Stimulated activated CD4-positive, alpha-beta T cell treated with anti-CD3 and anti-CD28 coated beads, TNF-alpha, amount 100 ng/mL, for 24 hours (primary cell): ENCODE measurements around the gene PTPRT.
"Not testable (repeated sequence)": the region's sequence is repeated elsewhere in the genome, so short reads cannot be mapped to it uniquely, and the experiment has no call there.

Source experiments
- DNase-seq, 3 experiments: peaks; one replicate each; pipeline ENCODE4 v3.0.0-alpha.2; 2020; ENCODE audit warnings: low read depth in 3 of 3

Gene PTPRT

GRCh38 chr20:42308171-42308570, 881.5 kb downstream of the PTPRT start:
- no peak for DNase-seq

DNA sequence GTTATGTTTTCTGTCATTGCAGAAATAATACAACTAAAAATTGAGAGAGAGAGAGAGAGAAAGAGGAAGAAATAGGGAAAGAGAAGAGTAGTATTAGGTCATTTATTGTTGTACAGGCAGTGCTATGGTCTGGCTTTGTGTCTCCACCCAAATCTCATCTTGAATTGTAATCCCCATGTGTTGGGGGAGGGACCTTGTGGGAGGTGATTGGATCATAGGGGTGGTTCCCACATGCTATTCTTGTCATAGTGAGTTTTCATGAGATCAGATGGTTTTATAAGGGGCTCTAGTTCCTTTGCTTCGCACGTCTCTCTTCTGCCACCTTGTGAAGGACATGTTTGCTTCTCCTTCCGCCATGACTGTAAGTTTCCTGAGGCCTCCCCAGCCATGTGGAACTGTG, 894.1 kb downstream of the PTPRT start:
- DNase-seq, result no peak

- no peak for DNase-seq
Observed at GRCh38 chr20:42294976-42295375, 894.7 kb downstream of the PTPRT start.

- no peak for DNase-seq
Observed at GRCh38 chr20:42281801-42282200, 907.9 kb downstream of the PTPRT start.

DNA sequence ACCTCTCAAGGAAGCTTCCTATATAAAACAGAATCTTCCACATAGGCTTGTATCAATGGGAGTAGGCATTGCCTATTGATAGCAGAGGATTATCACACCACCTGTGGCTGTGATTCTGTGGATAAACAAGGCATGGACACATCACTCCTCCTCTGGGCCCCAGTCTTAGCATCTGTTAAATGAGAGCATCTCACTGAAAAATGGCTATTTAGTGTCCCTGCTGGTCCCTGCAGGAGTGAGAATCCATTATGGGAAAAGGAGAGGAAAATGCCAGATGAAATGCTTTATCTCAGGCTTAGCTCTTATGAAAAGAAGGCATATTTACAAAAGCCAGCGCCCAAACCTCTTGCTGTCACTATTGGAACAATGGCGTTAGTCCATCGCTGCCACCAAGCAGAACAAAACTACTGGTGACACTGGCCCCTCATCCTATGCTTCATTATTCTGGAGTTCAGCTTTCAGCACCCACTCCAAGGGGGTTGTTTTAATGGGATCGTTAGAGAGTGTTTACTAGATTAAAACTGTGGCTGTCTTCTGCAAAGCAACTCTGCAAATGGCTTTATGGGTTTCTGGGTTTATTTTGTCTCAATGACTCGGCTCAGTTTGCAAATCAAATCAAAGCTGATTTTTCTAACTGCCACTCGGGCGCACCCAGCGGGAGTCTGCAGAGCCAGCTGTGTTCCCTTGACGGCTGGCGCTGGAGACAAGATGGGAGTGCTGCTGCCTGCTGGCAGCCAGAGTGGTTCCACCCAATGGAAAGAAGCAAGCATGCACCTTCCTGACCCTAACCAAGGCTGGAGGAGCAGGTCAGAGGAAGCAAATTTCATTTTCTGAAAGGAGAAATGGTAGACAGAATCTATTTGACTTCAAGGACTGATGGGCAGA, 912.7 kb downstream of the PTPRT start:
- DNase-seq, result no peak

DNA sequence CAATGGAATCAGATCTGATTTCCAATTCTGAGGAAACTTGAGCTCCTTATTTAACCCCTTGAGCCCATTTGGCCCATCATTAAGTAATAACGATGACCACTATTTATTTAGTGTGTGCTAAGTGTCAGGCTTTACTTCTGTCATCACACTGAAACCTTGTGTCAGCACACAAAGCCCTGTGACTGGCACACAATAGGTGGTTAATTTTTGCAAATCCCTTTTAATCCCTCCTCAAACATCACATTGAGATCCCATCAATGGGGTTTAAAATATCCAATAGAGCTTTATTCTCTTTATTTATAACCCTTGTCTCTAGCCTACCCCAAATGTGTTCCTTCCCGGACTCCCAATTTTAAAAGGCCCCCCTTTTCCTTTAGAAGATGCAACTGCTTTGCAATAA, 914.7 kb downstream of the PTPRT start:
- no peak for DNase-seq

- no peak for DNase-seq
Observed at GRCh38 chr20:42272516-42272915, 917.2 kb downstream of the PTPRT start.

GRCh38 chr20:42270539-42270938, 919.2 kb downstream of the PTPRT start:
- no peak for DNase-seq

GRCh38 chr20:42267793-42268384, 921.8 kb downstream of the PTPRT start:
- DNase-seq, result no peak

GRCh38 chr20:42261766-42262270, 927.9 kb downstream of the PTPRT start:
- DNase-seq, result no peak

DNA sequence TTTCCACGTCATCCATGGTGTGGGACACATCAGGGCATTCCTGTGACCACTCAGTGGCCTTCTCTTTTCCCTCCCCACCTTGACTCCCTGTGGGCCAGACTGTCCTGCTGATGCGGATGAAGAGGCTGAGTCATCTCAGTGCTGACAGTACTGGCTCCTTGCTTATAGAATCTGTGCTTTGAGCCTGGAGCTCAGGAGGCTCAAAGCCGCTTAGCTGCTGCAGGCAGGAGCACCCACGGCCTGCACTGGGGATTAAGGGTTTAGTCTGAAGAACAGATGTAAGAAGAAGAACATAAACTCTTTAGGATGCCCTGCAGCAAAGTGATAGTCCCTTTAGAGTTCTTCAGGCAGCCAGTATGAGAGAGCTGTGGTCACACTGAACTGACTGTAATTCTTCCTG, 929.5 kb downstream of the PTPRT start:
- no peak for DNase-seq

DNA sequence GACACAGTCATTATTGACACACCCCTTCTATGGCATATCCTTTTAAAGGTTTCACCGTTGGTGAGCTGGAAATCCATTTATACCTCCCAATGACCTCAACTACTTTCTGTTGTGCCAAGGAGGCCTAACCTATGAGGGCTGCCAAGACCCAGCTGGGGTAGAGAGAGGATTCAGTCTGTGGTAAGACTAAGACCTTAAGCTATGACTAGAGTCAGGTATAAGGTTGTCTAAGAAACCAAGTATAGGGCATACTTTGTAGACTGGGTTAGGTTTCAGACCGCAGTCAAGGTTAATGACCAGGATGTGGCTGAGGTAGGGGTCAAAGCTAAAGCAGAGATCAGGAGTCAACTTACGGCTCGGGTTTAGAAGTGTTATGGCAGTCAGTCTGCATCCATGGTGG, 930.3 kb downstream of the PTPRT start:
- no peak for DNase-seq

DNA sequence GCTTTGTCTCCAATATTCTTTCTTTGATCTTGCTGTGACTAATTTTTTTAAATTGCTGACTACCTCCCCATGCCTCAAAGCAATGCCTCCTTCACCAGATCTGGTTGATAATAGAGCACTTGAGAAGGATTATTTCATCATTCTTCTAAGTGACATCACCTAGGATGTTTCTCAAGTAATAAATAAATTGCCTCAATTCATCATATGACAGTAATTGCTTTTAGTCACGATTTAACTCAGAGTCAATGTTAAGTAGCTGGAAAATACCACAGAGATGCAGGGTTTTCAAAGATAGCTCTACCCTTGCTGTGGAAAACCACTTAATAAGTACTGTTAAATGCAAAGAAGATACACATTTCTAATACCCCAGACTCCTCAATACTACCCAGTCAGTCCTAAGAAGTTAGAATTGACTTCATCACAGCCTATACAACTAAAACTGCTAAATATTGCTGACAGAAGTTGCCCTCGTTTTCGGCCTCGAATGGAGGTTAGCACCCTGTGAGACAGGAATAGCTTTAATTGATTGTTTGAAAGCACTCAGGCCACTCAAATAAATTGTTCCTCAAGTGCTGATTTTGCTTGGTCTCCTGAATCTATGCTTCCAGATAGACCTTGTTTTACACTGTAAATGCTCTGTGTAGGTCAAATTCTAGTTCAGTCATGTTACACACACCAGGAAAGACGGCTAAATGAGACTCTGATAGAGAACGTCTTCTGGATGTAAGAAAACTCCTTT, 931.0 kb downstream of the PTPRT start:
- no peak for DNase-seq

DNA sequence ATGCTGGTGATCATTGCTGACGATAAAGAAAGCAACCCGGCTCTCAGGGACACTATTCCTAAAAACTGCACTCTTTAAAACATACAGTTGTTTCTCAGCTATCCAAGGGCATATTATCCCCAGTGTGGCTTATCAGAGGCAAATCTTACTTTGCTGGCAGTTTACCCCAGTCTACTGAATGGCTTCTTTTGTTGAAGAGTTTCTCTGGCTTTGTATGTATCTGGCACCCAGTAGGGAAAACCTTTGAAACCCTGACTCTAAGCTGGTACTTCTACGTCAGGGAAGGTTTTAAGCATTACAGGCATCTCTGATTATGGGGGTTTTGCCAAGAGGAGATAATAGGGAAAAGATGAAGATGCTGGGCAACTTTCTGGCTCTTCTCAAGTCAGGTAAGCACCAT, 933.9 kb downstream of the PTPRT start:
- DNase-seq, result no peak

GRCh38 chr20:42254673-42255072, 935.0 kb downstream of the PTPRT start:
- DNase-seq, result no peak

GRCh38 chr20:42252116-42252515, 937.6 kb downstream of the PTPRT start:
- no peak for DNase-seq

DNA sequence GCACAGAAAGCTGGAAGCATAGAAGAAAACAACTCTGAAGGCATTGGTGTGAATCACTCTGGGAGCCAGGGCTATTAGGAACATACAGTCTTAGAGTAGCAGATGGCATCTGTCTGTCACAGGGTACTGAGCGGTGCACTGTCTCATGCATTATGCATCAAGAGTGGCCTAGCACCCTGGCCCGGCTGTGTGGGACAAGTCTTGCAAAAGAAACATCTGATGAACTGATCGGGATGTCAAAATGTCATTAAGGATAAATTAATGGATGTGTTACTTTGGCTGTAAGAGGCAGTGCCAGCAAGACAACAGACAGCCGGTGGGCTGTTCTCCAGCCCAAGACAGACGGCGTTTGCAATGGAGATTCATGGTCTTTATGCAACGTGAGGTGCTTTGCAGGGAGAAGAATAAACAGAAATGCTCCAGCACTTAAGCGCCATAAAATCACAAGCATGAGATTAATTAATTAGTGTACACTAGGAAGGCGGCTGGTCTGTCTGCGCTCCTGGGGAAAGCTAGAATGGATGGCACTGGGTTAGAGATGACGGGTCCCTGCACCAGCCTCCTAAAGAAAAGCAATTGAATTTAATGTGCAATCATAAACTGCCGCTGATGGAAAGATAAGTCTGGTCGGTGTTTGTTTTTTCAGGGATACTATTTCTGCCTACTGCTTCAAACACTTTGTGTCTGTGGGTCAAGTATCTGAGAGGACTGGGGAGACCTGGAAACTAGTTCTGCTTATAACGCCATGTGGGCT, 970.9 kb downstream of the PTPRT start:
- no peak for DNase-seq

DNA sequence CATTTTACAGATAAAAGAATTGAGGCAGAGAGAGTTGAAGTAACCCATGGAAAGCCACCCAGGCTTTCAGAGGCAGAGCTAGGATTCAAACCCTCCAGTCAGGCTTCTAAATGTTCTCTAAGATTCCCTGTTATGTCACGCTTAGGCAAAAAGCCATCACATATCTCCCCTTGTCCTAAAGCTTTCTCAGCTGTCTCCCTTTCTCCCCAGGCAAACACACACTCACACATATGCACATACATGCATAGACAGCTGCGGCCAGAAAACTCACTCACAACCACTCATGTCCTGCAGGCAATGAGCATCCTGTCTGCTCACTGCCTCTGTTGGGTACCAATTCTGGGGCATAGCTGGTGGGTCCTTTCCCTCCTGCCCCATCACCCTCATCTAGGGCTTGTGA, 975.6 kb downstream of the PTPRT start:
- DNase-seq, result no peak

- no peak for DNase-seq
Observed at GRCh38 chr20:42212391-42212790, 977.3 kb downstream of the PTPRT start.

GRCh38 chr20:42206557-42206956, 983.1 kb downstream of the PTPRT start:
- DNase-seq, result not testable (repeated sequence)

- DNase-seq, result no peak
Observed at GRCh38 chr20:42204109-42204660, 985.5 kb downstream of the PTPRT start.
